HG02798 (cell line): ENCODE results near the gene EFCAB6.

ENCODE experiments used
- ATAC-seq: cut with Tn5 transposase; IDR thresholded peaks from one replicate; pipeline ENCODE4 v1.9.1; 2021; ENCODE audit warnings: mild to moderate bottlenecking; ENCODE audit not compliant: unreplicated experiment, poor library complexity

EFCAB6 gene

DNA sequence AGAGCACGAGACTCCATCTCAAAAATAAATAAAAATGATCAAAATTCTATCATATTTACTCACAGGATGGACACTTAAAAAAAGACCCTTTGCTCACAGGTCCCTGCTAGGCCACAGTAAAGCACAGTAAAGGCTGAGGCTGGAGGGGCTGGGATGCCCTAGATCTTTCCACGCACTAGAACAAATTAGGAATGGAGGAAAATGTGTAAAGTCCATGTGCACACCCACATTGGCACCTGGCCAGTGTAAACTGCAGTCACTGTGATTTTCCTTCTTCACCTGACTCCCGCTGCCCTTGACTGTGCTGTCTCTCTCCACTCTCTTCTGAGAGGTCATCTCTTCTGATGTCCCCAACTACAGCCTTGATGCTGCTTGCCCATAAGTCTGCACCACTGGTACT lies 195.5 kb downstream of the EFCAB6 start:
- ATAC-seq = no peak

DNA sequence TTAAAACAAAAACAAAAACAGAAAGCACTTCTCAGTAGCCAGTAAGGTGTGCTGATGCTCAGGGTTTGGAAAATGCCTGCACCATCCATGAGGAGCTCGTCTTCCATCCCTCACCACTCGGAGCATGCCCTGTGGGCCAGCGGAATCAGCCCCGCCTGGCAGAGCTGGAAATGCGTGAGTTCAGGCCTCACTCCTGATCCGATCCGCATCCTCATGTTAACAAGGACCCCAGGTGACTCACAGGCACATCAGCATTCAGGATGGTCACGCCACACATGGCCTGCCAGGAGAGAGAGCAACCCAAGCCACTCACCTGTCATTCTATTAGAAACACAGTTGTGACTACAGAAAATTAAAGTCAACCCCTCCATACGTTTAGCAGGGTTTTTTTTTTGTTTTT lies 211.8 kb downstream of the EFCAB6 start:
- no peak for ATAC-seq

DNA sequence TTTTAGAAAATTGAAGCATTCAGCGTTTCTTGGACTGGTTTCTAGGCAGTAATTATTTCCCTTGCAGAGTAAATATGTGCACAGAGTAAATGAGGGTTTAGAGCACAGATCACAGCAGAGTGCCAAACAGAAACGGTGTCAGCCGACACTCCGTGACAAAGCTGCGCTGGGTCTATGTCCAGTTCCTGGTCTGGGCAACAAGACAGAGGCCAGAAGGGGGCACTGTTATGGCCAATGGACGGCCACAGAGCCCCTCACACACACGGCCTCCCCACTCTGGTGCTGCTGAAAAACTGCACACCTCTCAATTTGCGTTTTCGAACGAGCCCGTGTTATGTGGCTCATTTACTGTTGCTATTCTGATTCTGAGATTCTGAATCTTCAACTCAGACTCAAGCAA lies 219.6 kb downstream of the EFCAB6 start:
- no peak for ATAC-seq

DNA sequence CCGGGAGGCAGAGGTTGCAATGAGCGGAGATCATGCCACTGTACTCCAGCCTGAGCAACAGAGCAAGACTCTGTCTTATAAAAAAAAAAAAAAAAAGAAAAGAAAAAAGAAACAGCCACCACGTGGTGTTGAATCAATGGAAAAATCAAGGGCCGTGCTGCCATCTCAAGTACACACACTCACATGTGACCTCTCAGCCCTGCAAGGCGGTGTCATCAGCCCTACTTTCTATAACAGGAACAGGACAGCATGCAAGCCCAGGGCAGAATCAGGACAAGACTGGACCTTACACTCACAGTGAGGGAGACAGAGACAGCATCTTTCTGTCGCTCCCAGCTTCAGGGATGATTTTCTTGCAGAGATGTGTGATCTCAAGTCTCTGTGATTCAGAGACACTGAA lies 220.7 kb downstream of the EFCAB6 start:
- ATAC-seq = no peak

DNA sequence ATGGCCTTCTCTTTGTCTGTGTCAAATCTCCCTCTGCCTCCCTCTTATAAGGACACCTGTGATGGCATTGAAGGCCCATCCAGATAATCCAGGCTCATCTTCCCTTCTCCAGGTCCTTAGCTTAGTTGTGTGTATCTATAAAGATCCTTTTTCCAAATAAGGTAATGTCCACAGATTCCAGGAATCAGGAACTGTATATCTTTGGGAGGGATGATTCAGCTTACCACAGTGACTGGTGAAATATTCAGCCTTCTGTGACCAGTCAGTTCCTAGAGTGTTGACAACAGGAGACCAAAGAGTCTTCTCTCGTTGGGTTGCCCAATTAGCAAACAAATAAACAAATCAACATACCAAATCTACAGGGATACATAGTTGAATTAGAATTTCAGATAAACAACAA lies 224.5 kb downstream of the EFCAB6 start:
- ATAC-seq = no peak

DNA sequence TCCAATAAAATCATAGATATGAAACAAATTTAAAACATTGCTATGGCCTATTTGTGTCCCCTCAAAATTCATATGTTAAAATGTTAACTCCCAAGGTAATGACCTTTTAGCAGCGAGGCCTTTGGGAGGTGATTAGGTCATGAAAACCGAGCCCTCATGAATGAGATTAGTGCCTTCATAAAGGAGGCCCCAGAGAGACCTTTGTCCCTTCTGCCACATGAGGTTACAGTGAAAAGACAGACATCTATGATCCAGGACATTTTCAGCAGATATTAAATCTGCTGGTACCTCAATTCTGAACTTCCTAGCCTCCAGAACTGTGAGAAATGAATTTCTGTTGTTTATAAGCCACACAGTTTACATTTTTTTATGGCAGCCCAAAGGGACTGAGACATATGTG lies 228.6 kb downstream of the EFCAB6 start:
- no peak for ATAC-seq

DNA sequence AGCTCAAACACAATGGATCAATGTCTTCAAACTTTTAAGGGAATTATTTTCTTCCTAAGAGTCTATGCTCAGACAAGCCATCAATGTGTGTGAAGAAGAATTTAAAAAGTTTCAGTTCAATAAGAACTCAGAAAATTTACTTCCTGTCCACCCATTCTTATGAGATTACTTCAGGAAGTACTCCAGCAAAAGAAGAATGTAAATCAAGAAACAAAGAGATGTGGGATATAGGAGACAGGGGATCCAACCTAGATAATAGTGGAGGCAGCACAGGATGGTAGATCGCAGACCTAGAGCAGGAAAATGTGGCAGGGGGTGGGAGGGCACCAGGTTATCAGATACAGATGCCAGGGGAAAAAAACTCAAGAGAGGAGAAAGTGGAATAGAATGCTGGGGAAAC lies 229.7 kb downstream of the EFCAB6 start:
- ATAC-seq = no peak

DNA sequence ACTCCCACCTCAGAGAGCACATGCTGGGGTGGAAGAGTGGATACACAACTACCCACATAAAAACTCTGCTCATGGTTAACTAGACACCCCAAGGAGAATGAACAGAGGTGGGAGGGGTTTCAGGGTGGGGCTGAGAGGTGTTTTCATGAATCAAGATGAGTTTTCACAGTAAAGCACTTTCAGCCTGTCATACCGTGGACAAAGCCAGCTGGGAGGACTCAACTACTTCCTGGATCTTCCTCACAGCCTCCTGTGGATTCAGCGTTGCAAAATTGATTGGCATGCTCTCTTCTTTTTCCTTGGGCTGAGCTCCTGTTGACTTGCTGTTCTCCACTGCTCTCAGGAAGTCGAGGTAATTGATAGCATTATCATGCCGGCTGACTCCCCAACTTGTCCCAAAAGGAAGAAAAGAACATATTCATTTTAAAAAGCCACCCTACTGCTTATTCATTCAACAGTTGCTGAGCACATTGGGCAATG lies 231.8 kb downstream of the EFCAB6 start:
- no peak for ATAC-seq

DNA sequence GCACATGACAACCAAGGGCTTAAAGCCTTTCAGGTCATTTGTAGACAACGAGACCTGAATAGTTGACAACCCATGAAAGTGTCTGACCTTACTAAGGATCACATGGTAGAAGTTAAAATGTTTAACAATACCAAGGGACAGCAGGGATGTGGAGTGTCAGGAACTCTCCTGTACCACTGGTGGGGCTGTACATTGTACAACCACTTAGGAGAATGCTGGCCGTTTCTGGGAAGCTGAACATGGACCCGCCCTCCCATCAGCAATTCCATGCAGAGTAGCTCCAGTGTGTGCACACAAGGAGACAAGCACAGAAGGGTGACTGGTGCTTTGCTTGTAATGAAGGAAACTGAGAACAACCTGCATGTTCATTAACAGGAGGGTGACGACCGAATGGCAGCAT lies 237.4 kb downstream of the EFCAB6 start:
- no peak for ATAC-seq

DNA sequence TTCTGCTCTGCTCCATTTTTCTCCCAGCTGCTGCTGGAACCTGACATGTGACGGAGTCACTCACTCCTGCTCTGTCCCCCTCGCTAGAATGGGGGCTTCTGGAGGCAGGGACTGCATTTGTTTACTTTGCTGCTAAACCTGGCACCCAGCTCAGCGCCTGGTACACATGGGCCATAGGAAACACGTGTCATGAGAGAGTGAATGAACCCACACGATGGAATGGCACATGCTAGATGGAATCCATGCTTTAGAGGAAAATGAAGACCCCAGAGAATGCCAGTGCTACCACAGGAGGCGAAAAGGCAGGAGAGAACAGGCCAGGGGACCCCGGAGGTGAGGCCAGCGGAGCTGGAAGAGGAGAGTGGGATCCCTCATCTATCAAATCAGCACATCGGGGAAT lies 239.4 kb downstream of the EFCAB6 start:
- ATAC-seq = no peak

DNA sequence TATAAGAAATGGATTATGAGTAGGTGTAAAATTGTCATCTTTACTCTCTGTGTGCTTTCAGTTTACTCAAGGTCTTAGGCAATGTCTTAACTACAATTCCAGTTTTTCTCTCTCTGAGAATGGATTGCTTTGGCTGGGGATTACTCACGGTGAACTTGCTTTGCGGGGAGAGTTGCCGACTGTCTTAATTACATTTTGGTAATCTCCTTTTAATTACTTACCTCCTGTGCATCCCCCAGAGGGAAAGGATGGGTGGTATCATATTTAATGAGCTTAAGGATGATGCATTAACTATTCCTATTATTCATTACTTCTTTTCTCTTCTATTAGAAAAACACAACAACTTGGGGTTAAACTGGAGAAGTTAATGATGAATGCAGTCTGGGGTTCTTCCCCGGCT lies 240.9 kb downstream of the EFCAB6 start:
- no peak for ATAC-seq

DNA sequence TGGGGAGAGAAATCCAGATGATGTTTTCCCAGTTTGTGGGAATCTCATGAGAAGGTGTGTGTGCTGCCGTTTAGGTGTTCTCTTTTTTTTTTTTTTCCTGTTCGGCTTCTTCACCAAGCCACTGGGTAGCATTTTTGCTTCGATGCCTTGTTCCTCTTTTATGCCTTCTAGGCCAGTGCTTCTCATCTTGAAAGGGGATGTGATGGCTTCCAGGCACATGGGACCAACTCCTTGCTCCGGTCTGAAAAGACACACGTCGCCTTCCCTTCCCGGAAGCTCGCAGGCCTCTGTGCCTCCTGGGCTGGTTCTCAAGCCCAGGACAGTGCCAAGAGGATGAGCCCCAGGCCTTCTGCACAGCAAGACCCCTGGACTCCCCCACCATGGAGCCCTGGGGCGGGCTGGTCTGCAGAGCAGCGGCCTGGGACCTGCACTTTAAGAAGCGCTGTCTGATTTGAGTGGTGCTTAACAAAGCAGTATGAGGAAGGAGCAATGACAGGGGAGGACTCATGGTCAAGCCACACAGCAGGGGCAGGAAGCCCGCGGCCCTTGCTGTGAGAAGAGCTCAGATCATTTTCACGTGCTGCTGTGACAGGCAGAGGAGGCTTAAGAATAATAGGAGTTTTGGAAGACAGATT lies 241.5 kb downstream of the EFCAB6 start:
- ATAC-seq = no peak

DNA sequence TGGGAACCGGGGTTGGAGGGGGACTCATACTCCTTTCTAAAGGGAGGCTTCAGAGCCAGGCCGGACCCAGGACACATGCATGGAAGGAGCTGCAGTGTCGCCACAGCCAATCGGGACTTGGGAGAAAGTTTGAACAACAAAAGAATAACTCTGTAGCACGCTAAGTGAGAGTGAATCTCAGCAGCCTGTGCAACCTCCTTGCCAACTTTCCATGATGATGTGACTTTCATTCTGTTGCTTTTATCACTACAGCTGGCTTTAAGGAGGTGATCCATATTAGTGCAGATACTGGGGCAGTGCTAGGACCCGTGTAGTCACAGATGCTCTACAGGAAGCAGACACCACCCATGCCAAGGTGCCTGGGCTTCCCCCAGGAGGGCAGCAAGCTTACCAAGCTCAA lies 243.0 kb downstream of the EFCAB6 start:
- ATAC-seq = no peak

DNA sequence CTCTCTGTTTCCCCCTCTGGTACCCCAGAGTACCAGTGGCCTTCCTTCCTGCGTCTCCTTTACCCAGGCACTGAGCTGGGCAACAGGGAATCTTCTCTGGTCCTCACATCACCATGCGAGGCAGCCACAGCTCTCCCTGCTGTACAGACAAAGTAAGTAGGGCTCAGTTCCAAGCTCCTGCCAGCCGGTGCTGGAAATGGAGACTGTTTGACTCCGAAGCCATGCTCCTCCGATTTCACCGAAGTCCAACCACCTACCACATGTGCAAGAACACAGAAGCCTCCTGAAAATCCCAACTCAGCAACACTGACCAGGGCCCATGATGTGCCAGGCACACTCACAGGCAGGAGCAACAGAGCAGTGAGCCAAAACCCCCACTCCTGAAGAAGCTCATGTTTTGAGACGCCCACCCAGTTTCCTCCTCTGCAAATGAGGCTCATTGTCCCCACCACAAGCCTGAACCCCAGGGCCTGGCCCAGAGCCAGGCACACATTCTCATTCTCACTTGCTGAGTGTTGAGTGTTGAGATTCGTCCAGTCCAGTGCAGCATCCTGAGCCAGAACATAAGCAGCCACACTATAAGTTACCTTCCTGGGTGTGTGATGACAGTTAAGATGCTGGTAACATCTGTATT lies 244.3 kb downstream of the EFCAB6 start:
- ATAC-seq = no peak

DNA sequence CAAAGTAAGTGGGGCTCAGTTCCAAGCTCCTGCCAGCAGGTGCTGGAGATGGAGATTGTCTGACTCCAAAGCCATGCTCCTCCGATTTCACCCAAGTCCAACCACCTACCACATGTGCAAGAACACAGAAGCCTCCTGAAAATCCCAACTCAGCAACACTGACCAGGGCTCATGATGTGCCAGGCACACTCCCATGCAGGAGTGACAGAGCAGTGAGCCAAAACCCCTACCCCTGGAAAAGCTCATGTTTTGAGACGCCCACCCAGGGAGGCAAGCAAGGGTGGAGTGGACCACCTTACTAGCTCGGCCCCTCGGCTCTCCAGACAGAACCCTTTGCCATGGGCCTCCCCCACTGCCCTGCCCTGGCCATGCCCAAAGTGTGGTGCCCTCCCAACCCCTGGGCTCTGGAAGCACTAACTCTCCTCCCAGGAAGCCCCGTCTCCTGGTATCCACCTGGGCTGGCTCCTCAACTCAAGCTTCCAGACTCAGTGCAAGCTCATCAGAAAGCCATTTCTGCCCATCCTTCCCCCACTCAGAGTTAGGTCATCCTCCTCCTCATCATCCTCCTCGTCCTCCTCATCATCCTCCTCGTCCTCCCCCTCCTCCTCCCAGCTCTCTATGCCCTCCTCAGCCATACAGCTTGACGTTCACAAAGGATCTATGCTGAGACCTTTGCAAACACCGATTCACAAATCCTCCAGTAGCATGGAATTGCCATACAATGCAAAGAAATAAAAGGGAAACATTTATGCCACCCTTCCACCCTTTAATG lies 245.4 kb downstream of the EFCAB6 start:
- no peak for ATAC-seq

DNA sequence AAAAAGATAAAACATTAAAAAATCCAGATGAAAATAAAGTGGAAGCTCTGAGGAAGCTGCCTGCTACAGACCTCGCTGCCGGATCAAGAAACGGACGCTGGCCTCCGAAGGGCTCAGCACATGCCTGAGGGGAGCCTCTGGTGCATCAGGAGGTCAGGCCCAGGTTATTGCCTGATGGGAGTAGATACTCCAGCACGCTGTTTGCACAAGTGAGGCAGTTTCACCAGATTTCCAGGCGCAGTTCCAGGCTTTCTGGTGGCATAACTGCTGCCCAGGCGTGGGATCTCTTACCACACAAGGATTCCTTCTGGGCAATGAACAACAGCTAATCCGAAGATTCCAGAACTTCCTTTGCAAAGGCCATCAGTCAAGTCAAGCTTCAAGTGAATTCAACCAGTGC lies 246.1 kb downstream of the EFCAB6 start:
- no peak for ATAC-seq

DNA sequence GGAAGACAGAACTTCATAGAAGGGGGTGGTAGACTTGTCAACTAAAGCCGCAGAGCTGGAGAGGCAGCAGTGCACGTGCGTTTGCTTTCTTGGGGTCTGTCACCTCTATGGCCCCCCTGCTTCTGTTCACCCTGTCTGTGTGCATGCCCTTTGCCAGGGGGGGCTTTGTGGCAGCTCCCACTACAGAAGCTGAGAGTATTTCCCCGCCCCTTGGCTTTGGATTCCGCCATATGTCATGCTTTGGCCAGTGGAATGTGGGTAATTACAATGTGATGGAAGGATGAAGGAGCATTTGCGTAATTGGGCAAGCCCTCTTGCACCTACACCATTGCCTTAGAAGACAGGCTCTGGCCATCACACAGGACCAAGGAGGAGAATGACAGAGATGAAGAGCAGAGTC lies 247.2 kb downstream of the EFCAB6 start:
- no peak for ATAC-seq

DNA sequence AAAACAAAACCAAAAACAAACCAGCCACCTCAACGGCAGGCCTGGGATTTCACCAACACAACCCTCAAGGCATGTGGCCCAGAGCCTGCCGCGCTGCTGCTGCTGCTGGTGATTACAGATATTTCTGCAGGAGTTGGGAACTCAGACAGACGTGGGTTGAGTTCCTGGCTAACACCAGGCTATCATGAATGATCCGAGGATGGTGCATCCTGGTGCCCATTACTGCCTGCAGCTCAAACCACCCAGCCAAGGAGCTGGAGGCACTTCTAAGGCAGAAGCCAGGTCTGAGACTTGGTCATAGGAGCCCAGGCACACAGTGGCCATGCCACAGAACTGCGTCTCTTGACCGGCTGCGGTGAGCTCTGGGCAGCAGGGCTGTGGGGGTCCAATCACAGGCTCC lies 248.5 kb downstream of the EFCAB6 start:
- no peak for ATAC-seq

DNA sequence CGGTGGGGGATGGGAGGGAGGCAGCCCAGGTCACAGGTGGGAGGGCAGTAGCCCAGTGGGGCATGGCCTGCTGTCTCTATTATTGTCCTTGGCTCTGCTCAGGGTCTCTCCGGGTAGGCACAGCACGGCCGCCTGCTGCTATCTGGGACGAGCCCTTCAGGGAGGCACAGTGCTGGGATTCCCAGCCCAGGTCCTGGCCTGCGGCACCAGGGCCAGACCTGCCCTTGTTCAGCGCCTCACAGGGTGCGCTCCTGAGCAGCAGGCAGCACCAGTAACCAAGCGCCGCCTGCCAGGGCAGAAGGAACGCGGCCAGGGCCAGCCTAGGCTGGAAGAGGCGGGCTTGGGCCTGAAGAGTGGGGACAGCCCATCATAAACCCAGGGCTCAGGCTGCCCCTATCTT lies 249.3 kb downstream of the EFCAB6 start:
- no peak for ATAC-seq

DNA sequence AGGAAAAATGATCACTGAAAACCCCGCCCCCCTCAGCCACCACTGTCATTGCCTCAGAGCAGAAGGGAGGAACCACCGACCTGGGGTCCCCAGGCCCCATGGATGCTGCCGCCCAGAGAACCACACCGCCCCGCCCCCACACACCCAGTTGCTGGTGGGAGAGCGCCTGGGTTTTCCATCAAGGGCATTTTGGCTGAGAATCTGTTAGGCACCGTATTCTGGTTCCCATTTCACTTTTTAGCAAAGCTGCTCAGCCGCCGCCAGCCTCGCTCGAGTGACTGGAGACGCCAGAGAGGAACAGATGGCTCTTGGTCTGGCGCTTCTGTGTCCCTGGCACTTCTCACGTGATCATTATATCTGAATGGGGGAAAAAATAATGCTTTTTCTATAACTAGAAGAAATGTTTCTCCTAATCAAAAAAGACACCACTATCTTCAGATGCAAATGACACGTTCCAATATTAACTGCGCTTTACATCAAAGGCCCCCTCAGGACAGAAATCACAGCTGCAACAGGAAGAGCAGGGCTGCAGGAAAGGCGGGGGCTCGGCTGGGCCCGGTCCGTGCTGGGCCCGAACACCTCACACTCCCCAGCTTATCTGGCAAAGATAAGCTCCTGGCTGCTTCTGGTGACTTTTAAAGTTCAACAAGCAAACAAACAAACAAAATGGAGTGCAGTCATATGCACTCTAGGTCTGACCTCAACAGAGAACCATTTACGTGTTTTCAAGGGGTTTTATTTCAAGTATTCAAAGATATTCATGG lies 250.5 kb downstream of the EFCAB6 start:
- no peak for ATAC-seq

DNA sequence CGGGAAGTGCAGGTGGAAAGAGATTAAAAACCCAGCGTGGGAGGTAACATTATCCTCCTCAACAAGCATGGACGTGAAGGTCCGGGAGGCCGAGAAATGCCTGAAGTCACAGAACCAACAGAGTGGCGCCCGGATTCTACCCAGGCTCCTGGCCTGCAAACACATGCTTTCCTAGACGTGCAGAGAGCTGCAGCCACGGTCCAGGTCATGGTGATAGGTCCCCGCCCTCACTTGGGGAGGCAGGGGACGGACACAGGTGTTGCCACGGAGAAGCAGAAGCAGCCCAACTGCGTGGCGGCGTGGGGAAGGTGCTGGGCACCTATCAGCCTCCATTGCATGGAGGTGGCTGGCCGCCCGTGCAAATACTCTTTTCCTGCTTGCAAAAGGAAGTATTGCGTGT lies 251.5 kb downstream of the EFCAB6 start:
- no peak for ATAC-seq
